Upper lobe of right lung (tissue), 1 donor: ENCODE results near the gene BPIFB6. TPM values are rescaled to one million over a fixed set of nuclear protein-coding genes. Genes with fewer than 3 reads are reported as not detected.
A peak's percentile ranks its signal among the peaks of the same experiment; 100 is the strongest.

Experiments used
- ATAC-seq: fragments of 200-7000 bp; cut with Tn5 transposase; one replicate; pipeline ENCODE4 v1.9.1; 2020; ENCODE audit warnings: mild to moderate bottlenecking, moderate library complexity
- DNase-seq: peaks from one replicate; pipeline ENCODE4 v3.0.0-alpha.2; 2020
- H3K27ac ChIP-seq: fragments of 200-600 bp; one replicate; pipeline ENCODE4 v1.8.0; 2022
- H3K27me3 ChIP-seq: fragments of 200-600 bp; one replicate; pipeline ENCODE4 v1.8.0; 2022; ENCODE audit warnings: mild to moderate bottlenecking
- H3K36me3 ChIP-seq: fragments of 200-600 bp; one replicate; pipeline ENCODE4 v1.8.0; 2022
- H3K4me1 ChIP-seq: fragments of 200-600 bp; one replicate; pipeline ENCODE4 v1.8.0; 2022
- H3K4me3 ChIP-seq: fragments of 200-600 bp; one replicate; pipeline ENCODE4 v1.8.0; 2022; ENCODE audit warnings: mild to moderate bottlenecking
- H3K9me3 ChIP-seq: fragments of 200-600 bp; one replicate; pipeline ENCODE4 v1.8.0; 2022
- CTCF ChIP-seq: fragments of 200-600 bp; IDR thresholded peaks from one replicate; pipeline ENCODE4 v1.8.0; 2022; ENCODE audit warnings: antibody characterized with exemption
- intact Hi-C: fragments of 100-400 bp; cut with DNase I; formaldehyde crosslinking; loops from one replicate; pipeline ENCODE4 v1.11.0; 2022
- total RNA-seq: library from RNA; stranded (reverse); fragmentation: NEBNext Ultra II Directional; extraction: Animal tissue kit (Norgen Biotek cat#: 25700); gene quantifications from one replicate; pipeline ENCODE4 v1.2.1, GENCODE V29; 2021
- donor health status: DM: no; HTN: yes; CAD: no; lungs with severe emphysema.

BPIFB6 gene
- total RNA-seq, 1 donor from 2014 or later, result not detected

- DNase-seq, result peak; percentile 44
- no peaks in the 10 kb centered on the region for H3K9me3 ChIP-seq
Observed at GRCh38 chr20:33070111-33071053, 38.9 kb downstream of the BPIFB6 start.

GRCh38 chr20:33071198-33071597 lies 39.8 kb downstream of the BPIFB6 start:
- no peak for DNase-seq
- intact Hi-C loops, result no loop called here

More at GRCh38 chr20:33070111-33071053, 38.9 kb downstream of the BPIFB6 start:
- Histone ChIP-seq H3K27me3 (no peaks in the 10 kb centered on the region), H3K27ac (no peak overlapping the region), H3K4me1 (no peaks in the 10 kb centered on the region), H3K36me3 (no peaks in the 10 kb centered on the region), H3K4me3 (no peak overlapping the region)
- TF ChIP-seq CTCF, result no peak
- ATAC-seq, result no peak
- intact Hi-C loops, result no loop called here

GRCh38 chr20:33072362-33072761 lies 40.9 kb downstream of the BPIFB6 start:
- intact Hi-C loops, result no loop called here
- no peak for TF ChIP-seq CTCF
- Histone ChIP-seq H3K4me1 (no peaks in the 10 kb centered on the region), H3K27ac (no peak overlapping the region), H3K36me3 (no peaks in the 10 kb centered on the region), H3K4me3 (no peak overlapping the region), H3K9me3 (no peaks in the 10 kb centered on the region), H3K27me3 (no peaks in the 10 kb centered on the region)
- DNase-seq, result no peak
- ATAC-seq, result no peak

More at GRCh38 chr20:33071198-33071597, 39.8 kb downstream of the BPIFB6 start:
- no peak overlapping the region for H3K27ac ChIP-seq
- H3K27me3 ChIP-seq, result no peaks in the 10 kb centered on the region
- no peak for ATAC-seq
- H3K4me1 ChIP-seq, result no peaks in the 10 kb centered on the region
- TF ChIP-seq CTCF, result no peak
- no peak overlapping the region for H3K4me3 ChIP-seq
- H3K36me3 ChIP-seq, result no peaks in the 10 kb centered on the region
- no peaks in the 10 kb centered on the region for H3K9me3 ChIP-seq

GRCh38 chr20:33072813-33073212 lies 41.4 kb downstream of the BPIFB6 start:
- Histone ChIP-seq H3K9me3 (no peaks in the 10 kb centered on the region), H3K27ac (no peak overlapping the region), H3K4me3 (no peak overlapping the region), H3K36me3 (no peaks in the 10 kb centered on the region), H3K27me3 (no peaks in the 10 kb centered on the region), H3K4me1 (no peaks in the 10 kb centered on the region)
- no peak for DNase-seq
- intact Hi-C loops, result no loop called here
- TF ChIP-seq CTCF, result no peak
- no peak for ATAC-seq

GRCh38 chr20:33074675-33075074 lies 43.2 kb downstream of the BPIFB6 start:
- Histone ChIP-seq H3K27ac (no peak overlapping the region), H3K4me1 (no peaks in the 10 kb centered on the region), H3K9me3 (no peaks in the 10 kb centered on the region), H3K4me3 (no peak overlapping the region), H3K36me3 (no peaks in the 10 kb centered on the region), H3K27me3 (no peaks in the 10 kb centered on the region)
- intact Hi-C loops, result no loop called here
- TF ChIP-seq CTCF, result no peak
- ATAC-seq (no peak), DNase-seq (no peak)
